Astrocyte of the spinal cord (primary cell): ENCODE data around the gene POLD1.

ENCODE experiments used
- DNase-seq: peaks from one replicate; pipeline ENCODE4 v3.0.0; 2011; ENCODE audit warnings: low read depth, low spot score
- H3K4me3 ChIP-seq: 2 replicates; pipeline ENCODE4 v1.5.1; 2011; ENCODE audit warnings: low read depth, mild to moderate bottlenecking, low read length, moderate library complexity
- in situ Hi-C: cut with HindIII; loops from 2 replicates; pipeline ENCODE4 v1.10.0; 2017; ENCODE audit warnings: low sequenced_read_pairs
- TF ChIP-seq, protein P1 (sequence below): IDR thresholded peaks from 2 replicates; pipeline ENCODE4 v1.5.1; 2012; ENCODE audit warnings: low read depth, mild to moderate bottlenecking, low read length, inconsistent platforms

The POLD1 gene

DNA sequence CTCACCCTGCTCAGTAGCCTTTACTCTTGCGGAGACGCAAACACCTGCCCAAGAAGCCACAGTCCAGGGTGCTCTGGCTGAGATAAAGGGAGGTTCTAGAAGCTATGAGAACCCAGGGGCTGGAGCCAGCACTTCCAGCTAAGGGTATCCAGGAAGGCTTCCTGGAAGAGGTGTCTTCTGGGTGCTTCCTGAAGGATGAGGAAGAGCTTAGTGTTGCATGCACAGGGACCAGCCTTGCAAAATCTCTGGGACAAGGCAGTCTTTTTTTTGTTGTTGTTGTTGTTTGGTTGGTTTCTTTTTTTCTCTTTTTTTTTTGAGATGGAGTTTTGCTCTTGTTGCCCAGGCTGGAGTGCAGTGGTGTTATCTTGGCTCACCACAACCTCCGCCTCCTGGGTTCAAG, 69.1 kb downstream of the POLD1 start:
- no peak overlapping the region for H3K4me3 ChIP-seq
- TF ChIP-seq, protein P1, sequence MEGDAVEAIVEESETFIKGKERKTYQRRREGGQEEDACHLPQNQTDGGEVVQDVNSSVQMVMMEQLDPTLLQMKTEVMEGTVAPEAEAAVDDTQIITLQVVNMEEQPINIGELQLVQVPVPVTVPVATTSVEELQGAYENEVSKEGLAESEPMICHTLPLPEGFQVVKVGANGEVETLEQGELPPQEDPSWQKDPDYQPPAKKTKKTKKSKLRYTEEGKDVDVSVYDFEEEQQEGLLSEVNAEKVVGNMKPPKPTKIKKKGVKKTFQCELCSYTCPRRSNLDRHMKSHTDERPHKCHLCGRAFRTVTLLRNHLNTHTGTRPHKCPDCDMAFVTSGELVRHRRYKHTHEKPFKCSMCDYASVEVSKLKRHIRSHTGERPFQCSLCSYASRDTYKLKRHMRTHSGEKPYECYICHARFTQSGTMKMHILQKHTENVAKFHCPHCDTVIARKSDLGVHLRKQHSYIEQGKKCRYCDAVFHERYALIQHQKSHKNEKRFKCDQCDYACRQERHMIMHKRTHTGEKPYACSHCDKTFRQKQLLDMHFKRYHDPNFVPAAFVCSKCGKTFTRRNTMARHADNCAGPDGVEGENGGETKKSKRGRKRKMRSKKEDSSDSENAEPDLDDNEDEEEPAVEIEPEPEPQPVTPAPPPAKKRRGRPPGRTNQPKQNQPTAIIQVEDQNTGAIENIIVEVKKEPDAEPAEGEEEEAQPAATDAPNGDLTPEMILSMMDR, result no peak
- in situ Hi-C loops, result no loop called here
- DNase-seq, result no peak

DNA sequence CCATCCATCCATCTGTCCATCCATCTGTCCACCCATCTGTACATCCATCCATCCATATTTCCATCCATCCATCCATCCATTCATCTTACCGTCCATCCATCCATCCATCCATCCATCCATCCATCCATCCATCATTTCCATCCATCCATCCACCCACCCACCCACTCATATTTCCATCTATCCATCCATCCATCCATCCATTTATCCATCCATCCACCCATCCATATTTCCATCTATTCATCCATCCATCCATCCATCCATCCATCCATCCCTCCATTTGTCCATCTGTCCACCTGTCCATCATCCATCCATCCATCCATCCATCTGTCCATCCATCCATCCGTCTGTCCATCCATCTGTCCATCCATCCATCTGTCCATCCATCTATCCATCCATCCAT, 71.8 kb downstream of the POLD1 start:
- TF ChIP-seq, protein P1, result no peak
- no peak for DNase-seq
- H3K4me3 ChIP-seq, result no peak overlapping the region
- in situ Hi-C loops, result no loop called here

DNA sequence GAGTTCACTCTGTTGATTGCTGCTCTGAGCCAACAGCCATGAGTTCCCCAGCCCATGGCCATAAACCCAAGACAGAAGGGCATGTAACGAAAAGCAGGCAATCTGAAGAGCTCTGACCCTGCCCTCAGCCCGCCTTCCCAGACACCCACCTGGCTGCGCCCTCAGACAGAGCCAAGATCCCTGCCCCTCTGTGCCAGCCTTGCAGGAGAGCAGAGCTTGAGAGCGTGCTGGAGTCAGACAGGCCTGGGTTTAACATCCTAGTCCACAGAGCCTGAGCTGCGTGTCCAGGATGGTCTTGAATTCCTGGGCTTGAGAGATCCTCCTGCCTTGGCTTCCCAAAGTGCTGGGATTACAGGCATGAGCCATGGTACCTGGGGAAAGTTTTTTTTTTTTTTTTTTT, 73.2 kb downstream of the POLD1 start:
- in situ Hi-C loops, result no loop called here
- no peak for DNase-seq
- no peak overlapping the region for H3K4me3 ChIP-seq
- TF ChIP-seq, protein P1, result no peak

DNA sequence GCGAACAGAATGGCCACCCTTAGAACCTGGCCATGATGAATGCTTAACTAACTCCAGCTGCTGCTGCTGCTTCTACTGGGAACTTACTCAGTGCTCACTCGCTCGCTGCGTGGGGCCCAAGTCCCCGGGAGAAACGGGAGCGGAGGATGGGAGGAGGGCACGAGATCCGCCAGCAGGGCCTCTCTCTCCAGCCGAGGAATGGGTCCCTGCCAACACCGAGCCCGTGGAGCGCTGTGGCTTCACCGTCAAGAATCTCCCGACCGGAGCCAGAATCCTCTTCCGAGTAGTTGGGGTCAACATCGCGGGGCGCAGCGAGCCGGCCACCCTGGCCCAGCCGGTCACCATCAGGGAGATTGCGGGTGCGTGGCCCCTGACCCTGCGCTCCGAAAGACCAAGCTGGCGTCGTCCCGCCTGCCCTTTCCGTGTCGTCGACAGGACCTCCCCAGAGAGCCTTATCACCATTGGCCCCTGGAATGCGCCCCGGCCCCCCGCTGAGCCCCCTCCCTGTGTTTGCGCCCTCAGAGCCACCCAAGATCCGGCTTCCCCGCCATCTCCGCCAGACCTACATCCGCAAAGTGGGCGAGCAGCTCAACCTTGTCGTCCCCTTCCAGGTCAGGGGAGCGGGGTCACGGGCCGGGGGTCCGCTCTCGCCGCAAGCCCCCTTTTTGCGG, 74.4 kb downstream of the POLD1 start:
- H3K4me3 ChIP-seq, result no peak overlapping the region
- TF ChIP-seq, protein P1, result no peak
- no peak for DNase-seq
- in situ Hi-C loops, result no loop called here

DNA sequence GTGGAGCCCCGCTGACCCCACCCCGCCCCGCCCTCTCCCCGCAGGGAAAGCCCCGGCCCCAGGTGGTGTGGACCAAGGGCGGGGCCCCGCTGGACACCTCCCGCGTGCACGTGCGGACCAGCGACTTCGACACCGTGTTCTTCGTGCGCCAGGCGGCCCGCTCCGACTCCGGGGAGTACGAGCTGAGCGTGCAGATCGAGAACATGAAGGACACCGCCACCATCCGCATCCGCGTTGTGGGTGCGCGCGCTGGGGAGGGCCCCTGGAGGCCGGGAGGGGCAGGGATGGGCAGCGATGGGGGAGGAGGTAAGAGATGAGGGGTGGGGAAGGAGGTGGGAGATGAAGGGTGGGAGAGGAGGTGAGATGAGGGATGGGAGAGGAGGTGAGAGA, 74.9 kb downstream of the POLD1 start:
- DNase-seq, result no peak
- TF ChIP-seq, protein P1, result no peak
- in situ Hi-C loops, result no loop called here
- no peak overlapping the region for H3K4me3 ChIP-seq

DNA sequence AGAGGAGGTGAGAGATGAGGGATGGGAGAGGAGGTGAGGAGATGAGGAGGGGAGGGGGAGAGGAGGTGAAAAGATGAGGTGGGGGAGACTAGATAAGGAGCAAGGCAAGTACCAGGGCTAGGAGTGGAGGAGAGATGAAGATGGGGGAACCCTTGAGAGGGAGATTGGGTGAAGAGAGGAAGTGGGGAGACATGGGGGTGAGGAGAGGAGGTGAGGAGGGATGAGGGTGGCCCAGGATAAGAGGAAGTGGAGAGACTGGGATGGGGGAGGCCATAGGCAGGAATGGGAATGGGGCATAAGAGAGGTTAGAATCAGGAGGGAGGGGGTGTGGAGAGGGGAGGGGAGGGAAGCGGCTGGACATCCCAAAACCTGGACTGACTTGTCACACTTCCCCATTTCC, 75.5 kb downstream of the POLD1 start:
- in situ Hi-C loops, result no loop called here
- no peak for DNase-seq
- TF ChIP-seq, protein P1, result no peak
- H3K4me3 ChIP-seq, result no peak overlapping the region
